NB4 (cell line): ENCODE data around the gene PTPRG.

ENCODE experiments used
- CTCF ChIP-seq: IDR thresholded peaks from one replicate; pipeline ENCODE4 v1.5.1; 2012; ENCODE audit warnings: low read depth, low read length
- MAX ChIP-seq: IDR thresholded peaks from 2 replicates; pipeline ENCODE4 v1.6.1; 2011; ENCODE audit warnings: low read depth, low read length
- MYC ChIP-seq: IDR thresholded peaks from 2 replicates; pipeline ENCODE4 v1.6.1; 2011; ENCODE audit warnings: low read depth, low read length
- POLR2A ChIP-seq: IDR thresholded peaks from 2 replicates; pipeline ENCODE4 v1.6.1; 2011; ENCODE audit warnings: mild to moderate bottlenecking; ENCODE audit not compliant: insufficient read length; ENCODE audit errors: extremely low read depth

GRCh38 chr3:61681636-61682035 is 120.3 kb downstream of the PTPRG start:
- no peak for TF ChIP-seq CTCF
- TF ChIP-seq MAX, result no peak
- no peak for TF ChIP-seq POLR2A
- no peak for TF ChIP-seq MYC
